Lower leg skin (tissue), 3 donors: ENCODE data around the gene DCTN1.

Source experiments
- CTCF ChIP-seq, 3 donors: fragments of 450-650 bp; IDR thresholded peaks; one replicate each; pipeline ENCODE4 v1.5.1; 2016; ENCODE audit warnings: antibody characterized with exemption in 3 of 3, mild to moderate bottlenecking in 3 of 3, moderate library complexity in 2 of 3
- POLR2A ChIP-seq, 2 donors: fragments of 450-650 bp; IDR thresholded peaks; one replicate each; pipeline ENCODE4 v1.6.1; 2016 to 2017; ENCODE audit warnings: antibody characterized with exemption in 2 of 2, mild to moderate bottlenecking in 1 of 2, moderate library complexity in 1 of 2

DNA sequence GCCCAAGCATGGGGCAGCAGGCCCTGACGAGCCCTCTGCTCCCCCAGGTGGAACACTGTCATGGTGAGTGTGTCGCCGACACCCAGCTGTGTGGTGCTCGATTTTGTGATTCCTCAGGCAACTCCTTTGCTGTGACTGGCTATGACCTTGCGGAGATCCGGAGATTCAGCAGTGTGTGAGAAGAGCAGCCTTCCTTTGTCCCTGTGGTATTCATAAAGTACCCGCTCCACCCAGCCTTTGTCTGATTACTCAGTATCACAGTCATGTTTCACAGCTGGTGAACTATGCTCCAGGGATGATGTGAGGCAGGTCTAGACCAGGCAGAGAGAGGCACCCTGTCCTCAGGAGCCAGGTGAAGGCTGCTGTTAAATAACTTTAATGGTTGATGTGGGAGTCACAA is 45.4 kb upstream of the DCTN1 start:
- TF ChIP-seq POLR2A (IDR thresholded peaks at IDR 0.05) (no peak), CTCF (IDR thresholded peaks at IDR 0.05) (no peak)
